ENCODE measurements around the gene SOX4. TPM values are rescaled to one million over a fixed set of nuclear protein-coding genes. Genes with fewer than 3 reads are reported as not detected.

The SOX4 gene
- total RNA-seq, 1 donor from 2014 or later: 10.4 TPM

- H3K4me3 ChIP-seq: no peak overlapping the region
- H3K9me3 ChIP-seq: no peaks in the 10 kb centered on the region
- no peaks in the 10 kb centered on the region for H3K4me1 ChIP-seq
- DNase-seq (ENCODE audit: low spot score in 2 of 2): no peak
- intact Hi-C loops (cut with DNase I): no loop called here
- TF ChIP-seq CTCF (IDR thresholded peaks at IDR 0.05): no peak
- H3K27ac ChIP-seq: no peak overlapping the region
- no peaks in the 10 kb centered on the region for H3K27me3 ChIP-seq
- no peaks in the 10 kb centered on the region for H3K36me3 ChIP-seq
These were observed 16.8 kb downstream of the SOX4 start for GRCh38 chr6:21610341-21610740.

GRCh38 chr6:21611485-21611884, 17.9 kb downstream of the SOX4 start:
- no peaks in the 10 kb centered on the region for H3K9me3 ChIP-seq
- no peak for DNase-seq (ENCODE audit: low spot score in 2 of 2)
- intact Hi-C loops (cut with DNase I): no loop called here
- no peaks in the 10 kb centered on the region for H3K27me3 ChIP-seq
- H3K4me3 ChIP-seq: no peak overlapping the region
- no peak overlapping the region for H3K27ac ChIP-seq
- no peaks in the 10 kb centered on the region for H3K36me3 ChIP-seq
- no peaks in the 10 kb centered on the region for H3K4me1 ChIP-seq
- TF ChIP-seq CTCF (IDR thresholded peaks at IDR 0.05): no peak

GRCh38 chr6:21612067-21612745, 18.7 kb downstream of the SOX4 start:
- no peaks in the 10 kb centered on the region for H3K36me3 ChIP-seq
- H3K9me3 ChIP-seq: no peaks in the 10 kb centered on the region
- intact Hi-C loops (cut with DNase I): no loop called here
- DNase-seq (ENCODE audit: low spot score in 2 of 2): no peak
- no peaks in the 10 kb centered on the region for H3K27me3 ChIP-seq
- no peak overlapping the region for H3K4me3 ChIP-seq
- no peak for TF ChIP-seq CTCF (IDR thresholded peaks at IDR 0.05)
- H3K4me1 ChIP-seq: no peaks in the 10 kb centered on the region
- no peak overlapping the region for H3K27ac ChIP-seq

DNA sequence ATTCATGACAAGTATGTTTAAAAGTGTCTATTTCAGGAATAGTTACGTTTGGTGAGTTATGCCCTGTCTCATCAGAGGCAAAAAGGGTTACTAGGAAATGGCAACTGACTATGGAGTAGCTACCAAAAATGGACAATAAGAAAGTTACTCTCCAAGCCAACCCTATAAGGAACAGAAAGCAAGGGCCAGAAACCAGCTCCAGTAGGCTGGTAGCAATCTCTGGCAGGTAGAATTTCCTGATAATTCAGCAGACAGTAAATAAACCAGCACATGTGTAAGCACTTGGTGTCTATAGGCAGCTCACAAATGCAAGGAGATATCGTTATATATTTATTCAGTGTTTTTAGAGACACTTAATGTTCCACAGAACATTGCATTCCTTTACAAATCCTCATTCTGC, 20.3 kb downstream of the SOX4 start:
- Histone ChIP-seq H3K9me3 (no peaks in the 10 kb centered on the region), H3K4me1 (no peaks in the 10 kb centered on the region), H3K27me3 (no peaks in the 10 kb centered on the region), H3K36me3 (no peaks in the 10 kb centered on the region), H3K27ac (no peak overlapping the region), H3K4me3 (no peak overlapping the region)
- DNase-seq (ENCODE audit: low spot score in 2 of 2): no peak
- TF ChIP-seq CTCF (IDR thresholded peaks at IDR 0.05): no peak
- intact Hi-C loops (cut with DNase I): no loop called here

DNA sequence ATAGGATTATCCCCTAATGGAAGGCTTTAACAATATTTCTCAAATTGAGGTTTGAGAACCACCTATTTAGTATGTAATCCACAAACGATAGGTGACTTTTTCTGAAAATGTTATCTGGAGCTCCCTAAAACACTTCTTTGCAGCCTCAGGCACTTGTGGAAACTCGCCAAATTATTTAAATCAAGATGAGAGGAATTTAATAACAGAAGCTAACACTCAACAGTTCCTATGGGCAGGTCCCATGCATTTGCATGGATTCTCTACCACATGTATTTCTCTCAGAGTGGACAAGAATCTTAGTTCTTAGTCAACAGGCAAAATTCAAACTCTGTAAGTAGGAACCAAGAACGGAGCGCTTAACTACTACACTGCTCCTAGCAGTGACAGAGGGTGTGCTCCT, 20.7 kb downstream of the SOX4 start:
- Histone ChIP-seq H3K36me3 (no peaks in the 10 kb centered on the region), H3K9me3 (no peaks in the 10 kb centered on the region), H3K4me1 (no peaks in the 10 kb centered on the region), H3K27me3 (no peaks in the 10 kb centered on the region), H3K27ac (no peak overlapping the region), H3K4me3 (no peak overlapping the region)
- TF ChIP-seq CTCF (IDR thresholded peaks at IDR 0.05): no peak
- intact Hi-C loops (cut with DNase I): no loop called here
- no peak for DNase-seq (ENCODE audit: low spot score in 2 of 2)

DNA sequence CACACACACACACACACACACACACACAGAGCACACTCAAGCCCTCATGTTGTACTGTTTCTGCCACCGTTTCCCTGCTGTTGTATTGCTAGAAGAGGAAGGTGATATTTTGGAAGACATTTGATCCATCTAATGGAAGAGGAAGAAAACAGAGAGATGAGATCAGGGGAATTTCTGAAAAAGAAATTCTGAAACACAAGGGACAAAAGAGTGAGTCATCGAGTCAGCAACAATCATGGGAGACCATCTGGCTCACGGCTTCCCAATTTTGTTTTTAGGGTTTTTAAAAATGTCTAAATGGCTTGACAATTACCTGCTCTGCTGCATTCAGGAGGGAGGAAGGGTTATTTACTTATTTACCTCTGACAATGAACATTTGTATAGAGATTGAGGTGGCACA, 22.0 kb downstream of the SOX4 start:
- H3K4me3 ChIP-seq: no peak overlapping the region
- TF ChIP-seq CTCF (IDR thresholded peaks at IDR 0.05): no peak
- DNase-seq (ENCODE audit: low spot score in 2 of 2): no peak
- H3K9me3 ChIP-seq: no peaks in the 10 kb centered on the region
- intact Hi-C loops (cut with DNase I): no loop called here
- no peaks in the 10 kb centered on the region for H3K4me1 ChIP-seq
- no peak overlapping the region for H3K27ac ChIP-seq
- no peaks in the 10 kb centered on the region for H3K27me3 ChIP-seq
- no peaks in the 10 kb centered on the region for H3K36me3 ChIP-seq

Measured in ascending aorta (tissue), 2 donors.